KOPT-K1 (cell line): ENCODE measurements around the gene NLRC4.

ENCODE experiments used
- H3K27ac ChIP-seq: fragments of 200-600 bp; sonication (generic); 2 replicates; pipeline ENCODE4 v1.5.1; 2016; ENCODE audit warnings: antibody characterized with exemption, mild to moderate bottlenecking, low read depth, low read length; ENCODE audit not compliant: poor library complexity, severe bottlenecking
- H3K36me3 ChIP-seq: fragments of 200-600 bp; sonication (generic); 2 replicates; pipeline ENCODE4 v1.5.1; 2017; ENCODE audit warnings: antibody characterized with exemption, mild to moderate bottlenecking, low read length, moderate library complexity; ENCODE audit not compliant: insufficient read depth
- H3K9me3 ChIP-seq: fragments of 200-600 bp; sonication (generic); 2 replicates; pipeline ENCODE4 v1.5.1; 2017; ENCODE audit warnings: antibody characterized with exemption, low read length, mild to moderate bottlenecking; ENCODE audit not compliant: insufficient read depth, poor library complexity, severe bottlenecking

NLRC4 gene

GRCh38 chr2:32272279-32272678 is 7.6 kb upstream of the NLRC4 start:
- H3K9me3 ChIP-seq: no peaks in the 10 kb centered on the region
- H3K36me3 ChIP-seq: no peaks in the 10 kb centered on the region
- H3K27ac ChIP-seq: no peak overlapping the region

- no peaks in the 10 kb centered on the region for H3K36me3 ChIP-seq
- H3K9me3 ChIP-seq: no peaks in the 10 kb centered on the region
- no peak overlapping the region for H3K27ac ChIP-seq
These were observed 6.4 kb upstream of the NLRC4 start for GRCh38 chr2:32271063-32271462.

GRCh38 chr2:32262105-32262504 is 2.6 kb downstream of the NLRC4 start:
- H3K36me3 ChIP-seq: no peaks in the 10 kb centered on the region
- H3K27ac ChIP-seq: no peak overlapping the region
- H3K9me3 ChIP-seq: no peaks in the 10 kb centered on the region

- Histone ChIP-seq H3K27ac (no peak overlapping the region), H3K36me3 (no peaks in the 10 kb centered on the region), H3K9me3 (no peaks in the 10 kb centered on the region)
These were observed 4.3 kb downstream of the NLRC4 start for GRCh38 chr2:32260376-32260775.

GRCh38 chr2:32258242-32258641 is 6.4 kb downstream of the NLRC4 start:
- H3K36me3 ChIP-seq: no peaks in the 10 kb centered on the region
- H3K27ac ChIP-seq: no peak overlapping the region
- H3K9me3 ChIP-seq: no peaks in the 10 kb centered on the region

- no peak overlapping the region for H3K27ac ChIP-seq
- H3K9me3 ChIP-seq: no peaks in the 10 kb centered on the region
- H3K36me3 ChIP-seq: no peaks in the 10 kb centered on the region
These were observed 14.4 kb downstream of the NLRC4 start for GRCh38 chr2:32250290-32250689.

GRCh38 chr2:32249731-32250236 is 14.9 kb downstream of the NLRC4 start:
- Histone ChIP-seq H3K36me3 (no peaks in the 10 kb centered on the region), H3K9me3 (no peaks in the 10 kb centered on the region), H3K27ac (no peak overlapping the region)

- H3K36me3 ChIP-seq: no peaks in the 10 kb centered on the region
- no peaks in the 10 kb centered on the region for H3K9me3 ChIP-seq
- H3K27ac ChIP-seq: no peak overlapping the region
These were observed 16.4 kb downstream of the NLRC4 start for GRCh38 chr2:32248299-32248698.

GRCh38 chr2:32246911-32247310 is 17.8 kb downstream of the NLRC4 start:
- H3K9me3 ChIP-seq: no peaks in the 10 kb centered on the region
- H3K27ac ChIP-seq: no peak overlapping the region
- no peaks in the 10 kb centered on the region for H3K36me3 ChIP-seq

- Histone ChIP-seq H3K27ac (no peak overlapping the region), H3K36me3 (no peaks in the 10 kb centered on the region), H3K9me3 (no peaks in the 10 kb centered on the region)
These were observed 22.4 kb downstream of the NLRC4 start for GRCh38 chr2:32242331-32242730.

- Histone ChIP-seq H3K36me3 (no peaks in the 10 kb centered on the region), H3K27ac (no peak overlapping the region), H3K9me3 (no peaks in the 10 kb centered on the region)
These were observed 26.7 kb downstream of the NLRC4 start for GRCh38 chr2:32237996-32238395.

GRCh38 chr2:32237488-32237887 is 27.2 kb downstream of the NLRC4 start:
- no peaks in the 10 kb centered on the region for H3K36me3 ChIP-seq
- no peak overlapping the region for H3K27ac ChIP-seq
- no peaks in the 10 kb centered on the region for H3K9me3 ChIP-seq

- Histone ChIP-seq H3K27ac (no peak overlapping the region), H3K36me3 (no peaks in the 10 kb centered on the region), H3K9me3 (no peaks in the 10 kb centered on the region)
These were observed 29.4 kb downstream of the NLRC4 start for GRCh38 chr2:32235315-32235714.

- Histone ChIP-seq H3K36me3 (no peaks in the 10 kb centered on the region), H3K9me3 (no peaks in the 10 kb centered on the region), H3K27ac (no peak overlapping the region)
These were observed 32.7 kb downstream of the NLRC4 start for GRCh38 chr2:32231959-32232358.

GRCh38 chr2:32229635-32230034 is 35.1 kb downstream of the NLRC4 start:
- H3K36me3 ChIP-seq: peaks cover 13% of the 10 kb centered on the region; the same call in 1 of the 2 replicates

GRCh38 chr2:32228181-32228580 is 36.5 kb downstream of the NLRC4 start:
- Histone ChIP-seq H3K9me3 (no peaks in the 10 kb centered on the region), H3K36me3 (peaks cover 27% of the 10 kb centered on the region), H3K27ac (no peak overlapping the region)

More at GRCh38 chr2:32229635-32230034, 35.1 kb downstream of the NLRC4 start:
- no peak overlapping the region for H3K27ac ChIP-seq
- no peaks in the 10 kb centered on the region for H3K9me3 ChIP-seq
